Lung (tissue), 13 donors: ENCODE measurements around the gene TLE1. TPM values are rescaled to one million over a fixed set of nuclear protein-coding genes. Genes with fewer than 3 reads are reported as not detected.

Experiments
- ATAC-seq: fragments of 200-7000 bp; cut with Tn5 transposase; one replicate; pipeline ENCODE4 v1.9.1; 2020; ENCODE audit warnings: moderate number of reproducible peaks; ENCODE audit not compliant: insufficient read depth, low FRiP score
- DNase-seq, 3 donors: peaks; one replicate each; pipeline ENCODE4 v3.0.0-alpha.2; 2013 to 2017
- H3K27ac ChIP-seq, 2 donors: one replicate each; pipeline ENCODE4 v1.5.1; 2013; ENCODE audit warnings: mild to moderate bottlenecking in 2 of 2, moderate library complexity in 2 of 2, control low read depth in 1 of 2, inconsistent platforms in 1 of 2, low read depth in 1 of 2, low read length in 1 of 2
- H3K27me3 ChIP-seq, 3 donors: one replicate each; pipeline ENCODE4 v1.5.1; 2013; ENCODE audit warnings: low read length in 2 of 3; ENCODE audit not compliant: control insufficient read depth in 3 of 3, insufficient read depth in 3 of 3
- H3K36me3 ChIP-seq, 4 donors: one replicate each; pipeline ENCODE4 v1.5.1; 2013; ENCODE audit warnings: low read length in 4 of 4, mild to moderate bottlenecking in 1 of 4, moderate library complexity in 1 of 4; ENCODE audit not compliant: control insufficient read depth in 4 of 4, insufficient read depth in 4 of 4
- H3K4me1 ChIP-seq, 5 donors: one replicate each; pipeline ENCODE4 v1.5.1; 2013; ENCODE audit warnings: low read length in 5 of 5, mild to moderate bottlenecking in 2 of 5, moderate library complexity in 1 of 5; ENCODE audit not compliant: control insufficient read depth in 5 of 5, insufficient read depth in 5 of 5
- H3K4me3 ChIP-seq: one replicate; pipeline ENCODE4 v1.5.1; 2013; ENCODE audit warnings: mild to moderate bottlenecking, control low read depth, moderate library complexity
- H3K9ac ChIP-seq, 2 donors: one replicate each; pipeline ENCODE4 v1.5.1; 2013; ENCODE audit warnings: low read length in 2 of 2, control low read depth in 1 of 2; ENCODE audit not compliant: insufficient read depth in 1 of 2
- H3K9me3 ChIP-seq, 4 donors: one replicate each; pipeline ENCODE4 v1.5.1; 2013; ENCODE audit warnings: low read length in 3 of 4, mild to moderate bottlenecking in 1 of 4, moderate library complexity in 1 of 4; ENCODE audit not compliant: control insufficient read depth in 4 of 4, insufficient read depth in 3 of 4
- WGBS, 2 donors: extraction: QIAGEN DNeasy Blood & Tissue Kit; methylation state at CpG; one replicate each; pipeline ENCODE4 v1.1.7; 2013; 5-methylcytosine and 5-hydroxymethylcytosine counted together
- polyA plus RNA-seq, 2 donors: library from polyadenylated mRNA; stranded (reverse); fragments of 200-250 nt; gene quantifications; one replicate each; pipeline ENCODE4 v1.2.1, GENCODE V29; 2013
- small RNA-seq: library from RNA; depleted of rRNA; stranded (forward); fragments of <200 nt; gene quantifications from one replicate; pipeline ENCODE3, GENCODE V24; 2014; ENCODE audit warnings: low replicate concordance
- total RNA-seq, 2 donors: library from RNA; depleted of rRNA in 1 of 2; stranded (reverse); fragments of >200 nt in 1 of 2; gene quantifications; one replicate each; pipeline ENCODE4 v1.2.1, GENCODE V29; 2014 to 2021
- TF ChIP-seq, protein P1 (sequence below): IDR thresholded peaks from 2 replicates; pipeline ENCODE4 v1.5.1; 2012; ENCODE audit warnings: mild to moderate bottlenecking; ENCODE audit errors: control extremely low read depth, extremely low read depth
- donor health status: control.
- donor health status: control.
- donor health status: Bipolar disorder and iron deficiency.
- donor health status: healthy.
- donor health status: DM: yes; HTN: yes; CAD: no.

The TLE1 gene
- total and polyA plus RNA-seq, 4 donors = 16.8 to 35.2 (median 19.4) TPM

DNA sequence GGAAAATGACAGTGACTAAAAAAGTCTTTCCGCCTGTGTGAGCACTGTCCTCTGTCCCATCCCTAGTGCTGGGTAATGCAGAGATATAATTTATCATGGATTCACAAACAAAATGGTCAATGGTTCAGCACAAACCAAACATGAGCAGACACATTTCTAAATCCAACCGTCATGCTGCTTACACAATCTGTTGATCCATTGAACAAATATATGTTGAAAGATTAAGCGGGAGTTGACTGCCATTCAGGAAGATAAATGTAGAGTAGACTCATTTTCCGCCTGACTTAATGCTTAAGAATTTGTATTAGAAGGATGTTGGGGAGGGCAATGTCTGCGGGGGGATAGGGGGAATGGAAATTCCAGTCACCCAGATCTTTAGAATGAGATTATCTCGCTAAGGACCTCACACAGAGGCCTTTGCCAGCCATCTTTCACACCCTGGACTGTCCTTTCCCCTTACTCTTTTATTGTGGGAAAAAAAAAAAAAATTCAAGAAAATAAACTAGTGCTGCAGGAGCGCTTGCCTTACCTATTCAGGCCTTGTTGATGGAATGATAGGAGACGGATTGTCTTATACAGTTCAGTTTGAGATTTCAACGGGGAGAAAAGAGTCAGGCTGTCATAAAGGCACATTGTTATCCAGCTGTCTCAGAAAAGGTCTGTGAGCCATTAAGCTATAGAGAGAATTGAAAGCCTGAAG, 153.7 kb downstream of the TLE1 start:
- Histone ChIP-seq H3K9ac (no peak overlapping the region), H3K9me3 (no peaks in the 10 kb centered on the region), H3K4me3 (no peak overlapping the region), H3K36me3 (no peaks in the 10 kb centered on the region), H3K27me3 (peaks cover 0 to 3% (median 0%) of the 10 kb centered on the region in 3 donors), H3K4me1 (no peaks in the 10 kb centered on the region), H3K27ac (no peak overlapping the region)
- WGBS, 2 donors = 79 to 82% methylated on average over 9 of the region's 9 CpGs
- no peak for DNase-seq
- ATAC-seq = no peak
- TF ChIP-seq, protein P1, sequence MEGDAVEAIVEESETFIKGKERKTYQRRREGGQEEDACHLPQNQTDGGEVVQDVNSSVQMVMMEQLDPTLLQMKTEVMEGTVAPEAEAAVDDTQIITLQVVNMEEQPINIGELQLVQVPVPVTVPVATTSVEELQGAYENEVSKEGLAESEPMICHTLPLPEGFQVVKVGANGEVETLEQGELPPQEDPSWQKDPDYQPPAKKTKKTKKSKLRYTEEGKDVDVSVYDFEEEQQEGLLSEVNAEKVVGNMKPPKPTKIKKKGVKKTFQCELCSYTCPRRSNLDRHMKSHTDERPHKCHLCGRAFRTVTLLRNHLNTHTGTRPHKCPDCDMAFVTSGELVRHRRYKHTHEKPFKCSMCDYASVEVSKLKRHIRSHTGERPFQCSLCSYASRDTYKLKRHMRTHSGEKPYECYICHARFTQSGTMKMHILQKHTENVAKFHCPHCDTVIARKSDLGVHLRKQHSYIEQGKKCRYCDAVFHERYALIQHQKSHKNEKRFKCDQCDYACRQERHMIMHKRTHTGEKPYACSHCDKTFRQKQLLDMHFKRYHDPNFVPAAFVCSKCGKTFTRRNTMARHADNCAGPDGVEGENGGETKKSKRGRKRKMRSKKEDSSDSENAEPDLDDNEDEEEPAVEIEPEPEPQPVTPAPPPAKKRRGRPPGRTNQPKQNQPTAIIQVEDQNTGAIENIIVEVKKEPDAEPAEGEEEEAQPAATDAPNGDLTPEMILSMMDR = no peak

DNA sequence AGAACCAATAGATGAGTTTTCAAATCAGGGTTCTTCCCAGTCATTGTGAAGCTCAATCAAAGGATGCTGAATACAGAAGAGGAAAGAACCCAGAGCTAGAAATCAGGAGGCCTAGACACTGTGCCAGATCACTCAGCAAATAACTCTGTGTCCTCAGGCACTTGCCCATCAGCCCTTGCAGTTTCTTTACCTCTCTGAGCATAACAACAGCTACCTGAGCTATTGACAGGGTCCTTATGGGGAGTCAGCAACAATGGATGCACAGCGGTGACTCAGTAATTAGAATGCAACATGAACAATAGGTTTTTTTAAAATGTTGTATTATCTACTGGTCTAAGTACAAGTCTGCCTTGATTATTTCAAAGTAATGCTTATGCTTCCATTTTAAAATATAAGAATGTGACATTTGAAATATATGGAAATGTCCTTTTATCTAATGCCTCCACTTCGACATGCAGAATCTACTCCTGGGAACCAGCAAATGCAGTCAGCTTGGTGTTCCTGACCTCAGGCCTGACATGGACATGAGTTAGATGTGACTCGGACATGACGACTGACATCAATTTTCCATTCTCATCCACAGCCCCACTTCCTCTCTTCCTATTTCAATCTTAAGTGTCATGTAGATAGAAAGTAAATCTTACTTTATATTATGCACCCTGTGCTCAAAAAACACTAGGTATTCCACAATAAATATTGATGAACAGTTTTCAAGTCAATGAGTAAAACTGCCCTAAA, 155.0 kb downstream of the TLE1 start:
- no peaks in the 10 kb centered on the region for H3K36me3 ChIP-seq
- H3K4me3 ChIP-seq = no peak overlapping the region
- DNase-seq (no peak), ATAC-seq (no peak)
- no peak overlapping the region for H3K27ac ChIP-seq
- H3K4me1 ChIP-seq = no peaks in the 10 kb centered on the region
- H3K27me3 ChIP-seq = peaks cover 0 to 3% (median 0%) of the 10 kb centered on the region in 3 donors
- WGBS, 2 donors = 90 to 91% methylated on average over 4 of the region's 4 CpGs
- H3K9ac ChIP-seq = no peak overlapping the region
- no peaks in the 10 kb centered on the region for H3K9me3 ChIP-seq
- TF ChIP-seq, protein P1 = no peak

Small RNAs within 50 kb of the gene (small RNA-seq; reads per million reads assigned to genes)
- not detected for gene RNU6-1035P

Other genes starting within 250 kb of the TLE1 start
- gene SPATA31D4, start 238.9 kb upstream of the TLE1 start, total RNA-seq = not detected
- gene SPATA31D4, start 238.9 kb upstream of the TLE1 start, polyA plus RNA-seq = not detected